Astrocyte (in vitro differentiated cells and primary cell): ENCODE data around the gene LMTK2. TPM values are rescaled to one million over a fixed set of nuclear protein-coding genes. Genes with fewer than 3 reads are reported as not detected.

Source experiments
- DNase-seq: peaks from one replicate; pipeline ENCODE4 v3.0.0-alpha.2; 2010; ENCODE audit warnings: low read depth
- FAIRE-seq: peaks from 2 replicates; lab custom pipeline; 2011; peaks lifted over from hg19 to GRCh38; lab: Jason Lieb, UNC
- H2AFZ ChIP-seq: 2 replicates; pipeline ENCODE4 v1.6.0; 2012; ENCODE audit warnings: low read depth, low read length, inconsistent platforms
- H3K27ac ChIP-seq: 2 replicates; pipeline ENCODE4 v1.5.1; 2011; ENCODE audit warnings: low read depth, low read length, inconsistent platforms
- H3K27me3 ChIP-seq: 2 replicates; pipeline ENCODE4 v1.6.0; 2011; ENCODE audit warnings: low read length, inconsistent platforms; ENCODE audit not compliant: insufficient read depth
- H3K36me3 ChIP-seq: 2 replicates; pipeline ENCODE4 v1.5.1; 2011; ENCODE audit warnings: low read length, inconsistent platforms; ENCODE audit not compliant: insufficient read depth
- H3K4me1 ChIP-seq: 2 replicates; pipeline ENCODE4 v1.5.1; 2011; ENCODE audit warnings: low read length, inconsistent platforms; ENCODE audit not compliant: insufficient read depth
- H3K4me2 ChIP-seq: 2 replicates; pipeline ENCODE4 v1.6.0; 2012; ENCODE audit warnings: low read length, inconsistent platforms
- H3K4me3 ChIP-seq: 2 replicates; pipeline ENCODE4 v1.5.1; 2011; ENCODE audit warnings: low read depth, mild to moderate bottlenecking, low read length, inconsistent platforms; ENCODE audit not compliant: insufficient read depth
- H3K79me2 ChIP-seq: 2 replicates; pipeline ENCODE4 v1.6.0; 2012; ENCODE audit warnings: mild to moderate bottlenecking, low read length, inconsistent platforms; ENCODE audit not compliant: insufficient read depth
- H3K9ac ChIP-seq: 2 replicates; pipeline ENCODE4 v1.6.0; 2012; ENCODE audit warnings: mild to moderate bottlenecking, low read length, inconsistent platforms
- H3K9me3 ChIP-seq: 2 replicates; pipeline ENCODE4 v1.5.1; 2012; ENCODE audit warnings: low read depth, mild to moderate bottlenecking, low read length, inconsistent platforms; ENCODE audit not compliant: insufficient read depth
- H4K20me1 ChIP-seq: 2 replicates; pipeline ENCODE4 v1.6.0; 2012; ENCODE audit warnings: low read length, inconsistent platforms; ENCODE audit not compliant: insufficient read depth
- H3K27ac Mint-ChIP-seq: one replicate; pipeline ENCODE4 v1.8.0; 2021; ENCODE audit warnings: mild to moderate bottlenecking, mixed read lengths; ENCODE audit not compliant: unreplicated experiment
- H3K27me3 Mint-ChIP-seq: one replicate; pipeline ENCODE4 v1.8.0; 2021; ENCODE audit warnings: low read depth, mixed read lengths; ENCODE audit not compliant: unreplicated experiment
- H3K36me3 Mint-ChIP-seq: one replicate; pipeline ENCODE4 v1.8.0; 2021; ENCODE audit warnings: low read depth, mixed read lengths; ENCODE audit not compliant: unreplicated experiment
- H3K4me1 Mint-ChIP-seq: one replicate; pipeline ENCODE4 v1.8.0; 2021; ENCODE audit warnings: low read depth, mixed read lengths; ENCODE audit not compliant: unreplicated experiment
- H3K4me3 Mint-ChIP-seq: one replicate; pipeline ENCODE4 v1.8.0; 2021; ENCODE audit warnings: mild to moderate bottlenecking, moderate library complexity, mixed read lengths; ENCODE audit not compliant: unreplicated experiment
- H3K9me3 Mint-ChIP-seq: one replicate; pipeline ENCODE4 v1.8.0; 2021; ENCODE audit warnings: mild to moderate bottlenecking, mixed read lengths; ENCODE audit not compliant: unreplicated experiment
- EZH2 ChIP-seq: IDR thresholded peaks from 2 replicates; pipeline ENCODE4 v1.6.1; 2012; ENCODE audit warnings: mild to moderate bottlenecking, low read length, inconsistent platforms; ENCODE audit not compliant: insufficient read depth
- total RNA-seq: library from RNA; stranded (reverse); gene quantifications from 2 replicates; pipeline ENCODE4 v1.2.1, GENCODE V29; 2021
- TF ChIP-seq, protein P1 (sequence below): IDR thresholded peaks from 2 replicates; pipeline ENCODE4 v1.5.1; 2011; ENCODE audit warnings: low read depth, mild to moderate bottlenecking, inconsistent platforms, low read length, moderate library complexity; ENCODE audit not compliant: insufficient read depth

Gene LMTK2
- total RNA-seq, 1 donor from 2014 or later = 15.2 TPM

DNA sequence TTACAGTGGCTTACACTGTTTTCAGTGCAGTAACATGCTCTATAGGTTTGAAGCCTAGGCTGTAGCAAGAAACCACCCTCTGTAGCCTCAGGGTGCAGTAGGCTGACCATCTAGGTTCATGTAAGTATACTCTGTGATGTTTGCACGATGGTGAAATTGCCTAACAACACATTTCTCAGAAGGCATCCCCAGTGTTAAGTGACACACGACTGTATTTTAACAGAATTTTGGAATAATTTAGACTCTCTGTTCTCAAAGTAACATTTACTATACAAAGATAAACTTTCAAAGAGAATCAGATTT, 60.0 kb downstream of the LMTK2 start:
- no peak for TF ChIP-seq EZH2
- TF ChIP-seq, protein P1, sequence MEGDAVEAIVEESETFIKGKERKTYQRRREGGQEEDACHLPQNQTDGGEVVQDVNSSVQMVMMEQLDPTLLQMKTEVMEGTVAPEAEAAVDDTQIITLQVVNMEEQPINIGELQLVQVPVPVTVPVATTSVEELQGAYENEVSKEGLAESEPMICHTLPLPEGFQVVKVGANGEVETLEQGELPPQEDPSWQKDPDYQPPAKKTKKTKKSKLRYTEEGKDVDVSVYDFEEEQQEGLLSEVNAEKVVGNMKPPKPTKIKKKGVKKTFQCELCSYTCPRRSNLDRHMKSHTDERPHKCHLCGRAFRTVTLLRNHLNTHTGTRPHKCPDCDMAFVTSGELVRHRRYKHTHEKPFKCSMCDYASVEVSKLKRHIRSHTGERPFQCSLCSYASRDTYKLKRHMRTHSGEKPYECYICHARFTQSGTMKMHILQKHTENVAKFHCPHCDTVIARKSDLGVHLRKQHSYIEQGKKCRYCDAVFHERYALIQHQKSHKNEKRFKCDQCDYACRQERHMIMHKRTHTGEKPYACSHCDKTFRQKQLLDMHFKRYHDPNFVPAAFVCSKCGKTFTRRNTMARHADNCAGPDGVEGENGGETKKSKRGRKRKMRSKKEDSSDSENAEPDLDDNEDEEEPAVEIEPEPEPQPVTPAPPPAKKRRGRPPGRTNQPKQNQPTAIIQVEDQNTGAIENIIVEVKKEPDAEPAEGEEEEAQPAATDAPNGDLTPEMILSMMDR = no peak
- Histone ChIP-seq H3K4me2 (no peak overlapping the region), H3K79me2 (no peaks in the 10 kb centered on the region), H3K27ac (no peak overlapping the region), H3K27me3 (no peaks in the 10 kb centered on the region), H2AFZ (no peak overlapping the region), H3K36me3 (no peaks in the 10 kb centered on the region), H3K9me3 (no peaks in the 10 kb centered on the region), H3K9ac (no peak overlapping the region), H4K20me1 (peaks cover 8% of the 10 kb centered on the region), H3K4me1 (peaks cover 12% of the 10 kb centered on the region), H3K4me3 (no peak overlapping the region)
- DNase-seq (no peak), FAIRE-seq (no peak)
- H3K4me3 Mint-ChIP-seq = no peak overlapping the region
- H3K27me3 Mint-ChIP-seq = no peaks in the 10 kb centered on the region
- H3K9me3 Mint-ChIP-seq = no peaks in the 10 kb centered on the region
- peaks cover 6% of the 10 kb centered on the region for H3K4me1 Mint-ChIP-seq
- H3K27ac Mint-ChIP-seq = no peak overlapping the region
- H3K36me3 Mint-ChIP-seq = no peaks in the 10 kb centered on the region

DNA sequence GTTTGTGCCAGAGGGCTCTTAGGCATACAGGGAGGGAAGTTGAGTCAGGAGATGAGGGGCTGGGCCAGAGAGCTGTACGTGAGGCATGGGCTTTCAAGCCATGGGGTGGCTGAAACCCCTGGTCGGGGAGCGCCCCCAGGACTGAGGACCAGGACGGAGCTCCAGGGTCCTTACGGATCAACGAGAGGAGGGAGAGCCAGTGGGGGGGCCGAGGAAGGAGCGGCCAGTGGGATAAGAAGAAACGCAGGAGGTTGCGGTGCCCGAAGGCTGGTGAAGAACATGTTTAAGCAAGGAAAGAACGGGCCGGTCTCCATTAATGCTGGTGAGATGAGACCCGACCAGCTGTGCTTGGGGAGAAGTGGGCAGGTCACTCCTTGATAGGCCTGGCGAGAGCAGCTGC, 61.0 kb downstream of the LMTK2 start:
- H2AFZ ChIP-seq = no peak overlapping the region
- Mint-ChIP-seq H3K4me1 (peaks cover 6% of the 10 kb centered on the region), H3K27ac (peak overlapping the region; percentile 6), H3K9me3 (no peaks in the 10 kb centered on the region), H3K27me3 (no peaks in the 10 kb centered on the region), H3K36me3 (peaks cover 2% of the 10 kb centered on the region), H3K4me3 (no peak overlapping the region)
- H3K4me3 ChIP-seq = no peak overlapping the region
- no peaks in the 10 kb centered on the region for H3K27me3 ChIP-seq
- peaks cover 8% of the 10 kb centered on the region for H4K20me1 ChIP-seq
- TF ChIP-seq, protein P1 = no peak
- no peak for TF ChIP-seq EZH2
- no peaks in the 10 kb centered on the region for H3K36me3 ChIP-seq
- no peak for DNase-seq
- no peak overlapping the region for H3K9ac ChIP-seq
- H3K9me3 ChIP-seq = no peaks in the 10 kb centered on the region
- no peak overlapping the region for H3K4me2 ChIP-seq
- FAIRE-seq = no peak
- peaks cover 12% of the 10 kb centered on the region for H3K4me1 ChIP-seq
- no peak overlapping the region for H3K27ac ChIP-seq
- H3K79me2 ChIP-seq = no peaks in the 10 kb centered on the region

DNA sequence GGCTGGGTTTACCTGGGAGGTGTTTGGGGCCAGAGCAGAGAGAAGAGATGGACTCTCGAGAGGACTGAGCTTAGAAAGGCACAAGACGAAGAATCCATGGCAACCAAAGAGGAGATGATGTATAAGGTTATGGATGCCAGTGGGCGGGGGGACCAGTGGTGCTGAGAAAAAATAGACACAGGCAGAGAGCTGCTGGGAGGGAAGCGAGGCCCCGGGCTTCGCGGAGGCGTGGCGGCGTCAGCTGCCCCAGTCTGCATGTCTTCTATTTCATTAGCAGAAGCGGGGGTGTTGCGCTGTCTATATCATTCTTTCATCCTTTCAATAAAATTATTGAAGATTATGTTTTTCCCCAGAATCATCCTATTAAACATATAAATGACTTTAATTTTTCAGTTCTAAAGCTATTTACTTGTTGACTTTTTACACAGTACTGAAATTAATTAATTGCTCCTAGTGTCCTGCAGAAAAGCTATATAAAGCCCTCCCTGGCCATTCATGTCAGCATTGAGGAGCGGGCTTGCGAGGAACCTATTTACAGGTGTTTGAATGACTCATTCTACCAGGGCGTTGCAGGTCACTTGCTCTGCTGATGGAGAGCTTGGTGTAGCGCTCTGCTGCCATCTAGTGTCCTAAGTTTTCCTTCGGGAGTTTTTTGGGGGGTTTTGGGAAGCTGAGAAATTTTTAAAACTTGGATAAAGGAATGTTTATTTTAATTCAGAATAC, 61.7 kb downstream of the LMTK2 start:
- FAIRE-seq (no peak), DNase-seq (peak; percentile 51)
- Histone ChIP-seq H3K4me2 (no peak overlapping the region), H3K79me2 (no peaks in the 10 kb centered on the region), H4K20me1 (peaks cover 8% of the 10 kb centered on the region), H3K27me3 (no peaks in the 10 kb centered on the region), H3K9ac (no peak overlapping the region), H3K4me3 (no peak overlapping the region), H3K9me3 (no peaks in the 10 kb centered on the region), H3K27ac (no peak overlapping the region), H3K36me3 (no peaks in the 10 kb centered on the region), H3K4me1 (peaks cover 12% of the 10 kb centered on the region), H2AFZ (no peak overlapping the region)
- TF ChIP-seq, protein P1 = peak; percentile 80
- no peak for TF ChIP-seq EZH2
- Mint-ChIP-seq H3K27me3 (no peaks in the 10 kb centered on the region), H3K9me3 (no peaks in the 10 kb centered on the region), H3K4me3 (no peak overlapping the region), H3K27ac (peak overlapping the region; percentile 6), H3K36me3 (peaks cover 2% of the 10 kb centered on the region), H3K4me1 (peaks cover 3% of the 10 kb centered on the region)
